HG03060 (cell line): ENCODE results near the gene ZNF813.

Source experiments
- ATAC-seq: cut with Tn5 transposase; IDR thresholded peaks from one replicate; pipeline ENCODE4 v1.9.1; 2021; ENCODE audit warnings: low read depth, moderate number of reproducible peaks; ENCODE audit not compliant: unreplicated experiment

Gene ZNF813

GRCh38 chr19:53519446-53519845 lies 51.9 kb downstream of the ZNF813 start:
- no peak for ATAC-seq

- no peak for ATAC-seq
Measured at GRCh38 chr19:53520163-53520546, 52.6 kb downstream of the ZNF813 start.

- ATAC-seq, result peak; percentile 90
Measured at GRCh38 chr19:53520547-53521372, 53.2 kb downstream of the ZNF813 start.

GRCh38 chr19:53521373-53522202 lies 54.1 kb downstream of the ZNF813 start:
- ATAC-seq, result no peak

GRCh38 chr19:53525922-53526321 lies 58.4 kb downstream of the ZNF813 start:
- ATAC-seq, result no peak

- no peak for ATAC-seq
Measured at GRCh38 chr19:53530622-53531021, 63.1 kb downstream of the ZNF813 start.

GRCh38 chr19:53531457-53531856 lies 63.9 kb downstream of the ZNF813 start:
- no peak for ATAC-seq

- no peak for ATAC-seq
Measured at GRCh38 chr19:53532362-53532761, 64.8 kb downstream of the ZNF813 start.

- no peak for ATAC-seq
Measured at GRCh38 chr19:53536225-53536548, 68.7 kb downstream of the ZNF813 start.

- ATAC-seq, result no peak
Measured at GRCh38 chr19:53537121-53537520, 69.6 kb downstream of the ZNF813 start.

GRCh38 chr19:53537521-53538377 lies 70.2 kb downstream of the ZNF813 start, which contains the start of gene ZNF331:
Gene ZNF331 (plus strand): TSS chr19:53538145. CDS start chr19:53569377, 31,232 bp downstream.
- ATAC-seq, result peak; percentile 40

GRCh38 chr19:53538378-53539109 lies 71.0 kb downstream of the ZNF813 start:
- no peak for ATAC-seq

GRCh38 chr19:53540091-53540490 lies 72.6 kb downstream of the ZNF813 start:
- no peak for ATAC-seq

GRCh38 chr19:53541971-53542370 lies 74.4 kb downstream of the ZNF813 start:
- no peak for ATAC-seq

- ATAC-seq, result no peak
Measured at GRCh38 chr19:53545271-53546065, 77.9 kb downstream of the ZNF813 start.
